Activated CD8-positive, alpha-beta T cell treated with anti-CD3 and anti-CD28 coated beads for 36 hours (primary cell): Measurements from ENCODE around the gene ALOX12B. TPM values are rescaled to one million over a fixed set of nuclear protein-coding genes. Genes with fewer than 3 reads are reported as not detected.

ENCODE experiments used
- ATAC-seq: fragments of 200-7000 bp; cut with Tn5 transposase; one replicate; pipeline ENCODE4 v1.10.0; 2021; ENCODE audit warnings: mild to moderate bottlenecking, moderate library complexity
- CTCF ChIA-PET: fragments of 350-600 bp; sonication (Branson Sonifier 250); formaldehyde crosslinking; loops from one replicate; lab custom pipeline; 2021; ENCODE audit warnings: antibody characterized with exemption; lab: Charles Lee
- POLR2A ChIA-PET: fragments of 350-600 bp; sonication (Branson Sonifier 250); formaldehyde crosslinking; loops from one replicate; lab custom pipeline; 2021; ENCODE audit warnings: antibody characterized with exemption; lab: Charles Lee
- DNase-seq: peaks from one replicate; pipeline ENCODE4 v3.0.0-alpha.2; 2020
- H3K27ac Mint-ChIP-seq: one replicate; pipeline ENCODE4 v1.8.0; 2021; ENCODE audit warnings: mild to moderate bottlenecking, mixed read lengths
- H3K27me3 Mint-ChIP-seq: one replicate; pipeline ENCODE4 v1.8.0; 2021; ENCODE audit warnings: mixed read lengths
- H3K36me3 Mint-ChIP-seq: one replicate; pipeline ENCODE4 v1.8.0; 2021; ENCODE audit warnings: low read depth, mixed read lengths
- H3K4me1 Mint-ChIP-seq: one replicate; pipeline ENCODE4 v1.8.0; 2021; ENCODE audit warnings: low read depth, mixed read lengths
- H3K4me3 Mint-ChIP-seq: one replicate; pipeline ENCODE4 v1.8.0; 2021; ENCODE audit warnings: mild to moderate bottlenecking, moderate library complexity, mixed read lengths
- H3K9me3 Mint-ChIP-seq: one replicate; pipeline ENCODE4 v1.8.0; 2021; ENCODE audit warnings: mixed read lengths
- CTCF ChIP-seq: fragments of 200-600 bp; IDR thresholded peaks from one replicate; pipeline ENCODE4 v1.8.0; 2022; ENCODE audit warnings: antibody characterized with exemption, mild to moderate bottlenecking
- intact Hi-C: fragments of 100-400 bp; cut with micrococcal nuclease; formaldehyde crosslinking; loops from one replicate; pipeline ENCODE4 v1.10.0; 2022
- total RNA-seq, 2 experiments: library from RNA; stranded (reverse); gene quantifications; one replicate each; pipeline ENCODE4 v1.2.3, GENCODE V29; 2021

Gene ALOX12B
- 1 to 10 TPM; 4.3 to 5.2 TPM for total RNA-seq

DNA sequence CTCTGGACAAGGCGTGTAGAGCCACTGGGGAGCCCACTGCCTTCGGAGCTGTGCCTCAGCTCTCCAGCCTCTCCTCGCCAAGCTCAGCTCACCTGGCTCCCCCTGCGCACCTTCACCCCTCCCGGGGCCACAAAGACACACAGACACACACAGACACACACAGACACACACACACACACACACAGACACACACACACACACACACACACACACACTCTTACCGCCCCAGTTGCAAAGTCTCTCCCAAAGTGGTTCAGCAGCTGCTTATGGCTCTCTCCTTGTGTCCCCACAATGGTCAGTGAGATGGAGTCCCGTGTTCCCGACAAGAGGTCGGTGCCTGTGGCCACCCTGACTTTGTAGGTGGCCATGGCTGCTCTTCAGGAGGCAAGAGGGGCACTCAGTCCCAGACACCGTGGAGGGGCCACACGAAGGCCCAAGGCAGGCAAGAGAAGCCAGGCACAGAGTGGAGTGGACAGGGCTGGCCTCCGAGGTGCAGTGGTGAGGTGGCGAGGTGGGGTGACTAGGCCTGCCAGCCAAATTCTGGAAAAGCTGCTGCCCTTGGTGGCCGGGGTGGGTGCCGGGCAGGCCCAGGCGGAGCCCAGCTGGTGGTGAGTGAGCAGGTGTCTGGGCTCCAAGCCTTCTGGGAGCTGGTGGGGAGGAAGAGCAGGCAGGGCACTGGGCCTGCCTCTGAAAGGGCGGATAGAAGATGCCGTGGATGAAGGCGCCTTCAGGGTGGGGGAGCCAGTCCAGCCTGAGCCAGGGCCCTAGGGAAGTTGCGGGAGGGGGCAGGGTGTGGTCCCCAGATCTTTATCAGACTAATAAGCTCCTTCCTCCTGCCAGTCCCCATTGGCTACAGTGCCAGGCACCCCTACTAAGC lies at the start of gene ALOX12B:
Gene ALOX12B, minus strand, starts transcription at position 642 of the 877 bp plus-strand sequence. Its CDS starts 274 bp downstream, at position 368.
- intact Hi-C loops: no loop called here
- Mint-ChIP-seq H3K36me3 (no peaks in the 10 kb centered on the region), H3K27ac (no peak within 1 kb of the TSS), H3K4me3 (no peak within 1 kb of the TSS), H3K9me3 (no peaks in the 10 kb centered on the region), H3K27me3 (peaks cover 20% of the 10 kb centered on the region), H3K4me1 (no peaks in the 10 kb centered on the region)
- ChIA-PET POLR2A (interaction anchor here (1.0 to 1.2 kb wide), 4 partner anchors 8 to 135 kb away, joined by 3 to 5 read pairs (median 4); no protein-coding TSS in a partner anchor), CTCF (interaction anchor here (0.9 to 8.5 kb wide), 6 partner anchors 13 to 343 kb away, joined by 3 to 179 read pairs (median 4); no protein-coding TSS in a partner anchor)
- TF ChIP-seq CTCF: no peak
- DNase-seq (no peak), ATAC-seq (no peak)

DNA sequence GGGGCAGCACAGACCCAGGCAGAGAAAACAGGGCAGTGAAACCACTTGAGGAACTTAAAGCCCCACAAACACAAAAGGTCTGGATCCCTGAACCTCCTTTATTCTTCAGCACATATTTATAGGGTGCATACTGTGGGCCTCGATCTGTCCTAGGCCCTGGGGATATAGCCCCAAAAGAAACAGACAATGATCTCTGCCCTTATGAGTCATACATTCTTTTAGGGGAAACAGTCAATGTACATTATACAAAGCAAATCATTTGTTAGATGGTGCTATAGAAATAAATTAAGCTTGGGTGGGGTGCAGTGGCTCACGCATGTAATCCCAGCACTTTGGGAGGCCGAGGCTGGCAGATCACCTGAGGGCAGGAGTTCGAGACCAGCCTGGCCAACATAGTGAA lies 46.4 kb upstream of the ALOX12B start:
- Mint-ChIP-seq H3K4me3 (no peak overlapping the region), H3K27ac (no peak overlapping the region), H3K4me1 (peaks cover 3% of the 10 kb centered on the region), H3K36me3 (no peaks in the 10 kb centered on the region), H3K9me3 (no peaks in the 10 kb centered on the region), H3K27me3 (peaks cover 3% of the 10 kb centered on the region)
- intact Hi-C loops: no loop called here
- ATAC-seq: no peak
- DNase-seq: no peak
- ChIA-PET CTCF (interaction anchor here (1.5 to 9.0 kb wide), 3 partner anchors 11 to 24 kb away, joined by 3 to 63 read pairs (median 11); partner anchors contain the start of gene ALOXE3), POLR2A (interaction anchor here (0.6 to 4.0 kb wide), 8 partner anchors 10 to 113 kb away, joined by 3 to 33 read pairs (median 4); partner anchors contain the start of gene HES7)
- TF ChIP-seq CTCF: no peak

- no peak overlapping the region for H3K4me3 Mint-ChIP-seq
- no peak overlapping the region for H3K27ac Mint-ChIP-seq
- ATAC-seq (no peak), DNase-seq (no peak)
- peaks cover 3% of the 10 kb centered on the region for H3K27me3 Mint-ChIP-seq
- TF ChIP-seq CTCF: no peak
- CTCF ChIA-PET: interaction anchor here (1.0 to 9.0 kb wide), 3 partner anchors 14 to 59 kb away, joined by 3 to 63 read pairs (median 11); partner anchors contain the start of gene ALOXE3
- no peaks in the 10 kb centered on the region for H3K36me3 Mint-ChIP-seq
- H3K4me1 Mint-ChIP-seq: peaks cover 3% of the 10 kb centered on the region
- no peaks in the 10 kb centered on the region for H3K9me3 Mint-ChIP-seq
- POLR2A ChIA-PET: interaction anchor here (0.6 to 4.0 kb wide), 7 partner anchors 9 to 114 kb away, joined by 3 to 33 read pairs (median 3); partner anchors contain the start of gene HES7
- intact Hi-C loops: no loop called here
Observed at GRCh38 chr17:8133399-8133798, 45.9 kb upstream of the ALOX12B start.

- Mint-ChIP-seq H3K9me3 (no peaks in the 10 kb centered on the region), H3K27me3 (peaks cover 6% of the 10 kb centered on the region), H3K36me3 (no peaks in the 10 kb centered on the region), H3K4me1 (peaks cover 8% of the 10 kb centered on the region), H3K27ac (no peak overlapping the region), H3K4me3 (no peak overlapping the region)
- intact Hi-C loops: no loop called here
- ChIA-PET POLR2A (interaction anchor here (4.0 kb wide), 1 partner anchor 41 kb away, joined by 33 read pairs; no protein-coding TSS in a partner anchor), CTCF (interaction anchor here (0.7 to 1.1 kb wide), 2 partner anchors 9 to 13 kb away, joined by 3 read pairs; no protein-coding TSS in a partner anchor)
- TF ChIP-seq CTCF: no peak
- peak; percentile 63 for ATAC-seq
- DNase-seq: no peak
Observed at GRCh38 chr17:8131844-8132441, 44.4 kb upstream of the ALOX12B start.
